PC-3 (cell line): ENCODE data around the gene PIAS4.

Experiments used
- CTCF ChIP-seq: fragments of 300-600 bp; sonication (generic); conservative IDR thresholded peaks from 2 replicates; pipeline ENCODE4 v1.5.1; 2017; ENCODE audit warnings: antibody characterized with exemption, low read depth, mild to moderate bottlenecking, low read length
- EZH2 ChIP-seq: fragments of 300-600 bp; sonication (generic); IDR thresholded peaks from one replicate; pipeline ENCODE4 v1.6.1; 2017; ENCODE audit warnings: antibody characterized with exemption, mild to moderate bottlenecking, low read length; ENCODE audit not compliant: unreplicated experiment
- EZH2phosphoT487 ChIP-seq: fragments of 300-600 bp; sonication (generic); IDR thresholded peaks from 2 replicates; pipeline ENCODE4 v1.6.1; 2018; ENCODE audit warnings: mild to moderate bottlenecking, antibody characterized with exemption, low read length, borderline replicate concordance

GRCh38 chr19:4032436-4032835 is 24.9 kb downstream of the PIAS4 start:
- TF ChIP-seq CTCF (no peak), EZH2phosphoT487 (no peak), EZH2 (no peak)
